WI38 (cell line): ENCODE results near the gene PLCG1.
"Not testable (repeated sequence)": the region's sequence is repeated elsewhere in the genome, so short reads cannot be mapped to it uniquely, and the experiment has no call there.

Source experiments
- H3K4me3 ChIP-seq: 2 replicates; pipeline ENCODE4 v1.5.1; 2011; ENCODE audit warnings: low read depth, mild to moderate bottlenecking, control low read depth, low read length
- TF ChIP-seq, protein P1 (sequence below): IDR thresholded peaks from 2 replicates; pipeline ENCODE4 v1.5.1; 2012; ENCODE audit warnings: low read depth, mild to moderate bottlenecking, control low read depth, low read length

Gene PLCG1

DNA sequence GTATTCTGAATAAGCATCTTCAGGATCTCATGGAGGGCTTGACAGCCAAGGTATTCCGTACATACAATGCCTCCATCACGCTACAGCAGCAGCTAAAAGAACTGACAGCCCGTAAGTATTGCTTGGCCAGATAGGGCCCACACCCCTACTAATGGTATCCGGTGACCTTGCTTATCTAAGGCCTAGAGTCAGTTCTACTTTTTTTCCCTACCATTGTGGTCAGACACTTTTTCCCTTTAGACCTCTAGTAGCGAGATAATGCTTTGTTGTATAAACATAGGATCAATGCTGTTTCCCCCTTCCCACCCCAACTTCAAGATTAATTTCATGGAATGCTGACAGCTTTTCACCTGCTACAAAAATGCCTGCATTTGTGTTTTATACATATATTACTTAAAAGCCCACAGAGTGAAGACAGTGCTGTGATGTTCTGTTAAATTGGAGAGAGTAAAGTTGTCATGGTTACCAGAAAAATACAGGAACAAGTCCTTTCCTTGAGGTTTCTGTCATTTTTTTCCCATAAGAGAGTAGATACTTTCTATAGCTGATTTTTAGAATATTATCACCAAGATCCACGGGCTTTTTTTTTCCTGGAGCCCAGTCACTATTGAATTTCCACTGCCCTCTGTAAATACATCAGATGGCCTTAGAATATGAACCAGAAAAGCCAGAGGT is 20.9 kb upstream of the PLCG1 start:
- TF ChIP-seq, protein P1, sequence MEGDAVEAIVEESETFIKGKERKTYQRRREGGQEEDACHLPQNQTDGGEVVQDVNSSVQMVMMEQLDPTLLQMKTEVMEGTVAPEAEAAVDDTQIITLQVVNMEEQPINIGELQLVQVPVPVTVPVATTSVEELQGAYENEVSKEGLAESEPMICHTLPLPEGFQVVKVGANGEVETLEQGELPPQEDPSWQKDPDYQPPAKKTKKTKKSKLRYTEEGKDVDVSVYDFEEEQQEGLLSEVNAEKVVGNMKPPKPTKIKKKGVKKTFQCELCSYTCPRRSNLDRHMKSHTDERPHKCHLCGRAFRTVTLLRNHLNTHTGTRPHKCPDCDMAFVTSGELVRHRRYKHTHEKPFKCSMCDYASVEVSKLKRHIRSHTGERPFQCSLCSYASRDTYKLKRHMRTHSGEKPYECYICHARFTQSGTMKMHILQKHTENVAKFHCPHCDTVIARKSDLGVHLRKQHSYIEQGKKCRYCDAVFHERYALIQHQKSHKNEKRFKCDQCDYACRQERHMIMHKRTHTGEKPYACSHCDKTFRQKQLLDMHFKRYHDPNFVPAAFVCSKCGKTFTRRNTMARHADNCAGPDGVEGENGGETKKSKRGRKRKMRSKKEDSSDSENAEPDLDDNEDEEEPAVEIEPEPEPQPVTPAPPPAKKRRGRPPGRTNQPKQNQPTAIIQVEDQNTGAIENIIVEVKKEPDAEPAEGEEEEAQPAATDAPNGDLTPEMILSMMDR, result no peak
- no peak overlapping the region for H3K4me3 ChIP-seq

GRCh38 chr20:41118159-41118558 is 19.2 kb upstream of the PLCG1 start:
- H3K4me3 ChIP-seq, result not testable (repeated sequence)

DNA sequence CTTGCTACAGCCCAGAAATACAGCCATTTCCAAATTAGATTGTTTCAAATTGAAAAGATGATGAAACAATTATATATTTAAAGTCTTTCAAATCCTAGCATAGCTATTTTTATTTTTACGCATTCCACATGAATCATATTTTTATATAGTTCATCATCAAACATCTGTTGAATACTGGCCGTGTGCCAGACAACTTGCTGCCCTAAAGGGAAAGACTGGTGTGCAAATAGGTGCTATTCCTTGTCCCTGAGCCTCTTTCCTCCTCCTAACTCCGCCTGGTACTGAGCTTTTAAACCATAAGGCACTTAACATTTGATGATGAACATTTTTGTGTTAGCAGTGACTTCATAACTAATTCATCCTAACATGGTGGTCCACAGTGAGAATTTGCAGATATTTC is 18.7 kb upstream of the PLCG1 start:
- no peak overlapping the region for H3K4me3 ChIP-seq
- TF ChIP-seq, protein P1, result no peak

DNA sequence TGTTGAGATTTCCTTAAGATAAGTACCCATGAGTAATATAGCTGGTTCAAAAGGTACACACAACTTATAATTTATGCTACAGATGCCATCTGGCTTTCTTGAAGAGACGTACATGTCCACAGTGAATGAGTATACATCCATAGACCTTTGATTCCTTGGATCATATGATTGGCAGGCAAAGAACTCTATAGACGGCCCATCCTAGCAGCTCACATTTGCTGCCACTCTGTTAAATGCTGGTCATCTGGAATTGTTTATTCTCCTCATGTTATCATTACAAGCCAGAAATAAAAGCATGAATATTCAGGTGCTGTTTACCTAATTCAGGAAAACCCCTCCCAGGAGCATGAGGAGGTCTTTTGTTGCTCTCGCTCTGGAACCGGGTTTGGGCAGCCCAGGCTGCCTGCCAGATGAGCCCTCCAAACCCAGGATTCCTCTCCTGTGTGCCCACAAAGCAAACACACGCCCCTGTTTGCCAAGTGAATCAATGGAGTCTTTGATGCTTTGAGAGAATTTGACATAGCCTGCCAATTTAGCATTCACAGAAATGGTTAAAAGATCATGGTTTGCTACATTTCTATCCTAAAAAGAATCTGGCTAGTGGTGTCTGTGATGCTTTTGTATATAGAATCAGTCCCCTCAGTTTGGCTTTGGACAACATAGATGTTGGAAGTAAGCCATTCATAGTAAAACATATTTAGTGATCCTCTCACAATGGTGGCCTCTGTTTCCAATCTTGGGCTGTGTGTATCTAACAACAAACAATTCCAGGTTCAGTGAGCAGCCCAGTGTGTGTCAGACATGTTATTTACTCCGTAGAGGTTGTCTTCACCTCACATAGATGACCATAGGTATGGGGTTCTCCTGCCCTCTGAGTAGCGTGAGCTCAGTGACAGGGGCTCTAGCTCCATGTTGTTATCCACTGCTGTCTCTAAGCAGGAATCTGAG is 17.5 kb upstream of the PLCG1 start:
- H3K4me3 ChIP-seq, result no peak overlapping the region
- TF ChIP-seq, protein P1, result no peak

GRCh38 chr20:41121399-41121798 is 15.9 kb upstream of the PLCG1 start:
- H3K4me3 ChIP-seq, result no peak overlapping the region
- TF ChIP-seq, protein P1, result no peak

- TF ChIP-seq, protein P1, result no peak
- no peak overlapping the region for H3K4me3 ChIP-seq
Measured at GRCh38 chr20:41123631-41124030, 13.7 kb upstream of the PLCG1 start.

DNA sequence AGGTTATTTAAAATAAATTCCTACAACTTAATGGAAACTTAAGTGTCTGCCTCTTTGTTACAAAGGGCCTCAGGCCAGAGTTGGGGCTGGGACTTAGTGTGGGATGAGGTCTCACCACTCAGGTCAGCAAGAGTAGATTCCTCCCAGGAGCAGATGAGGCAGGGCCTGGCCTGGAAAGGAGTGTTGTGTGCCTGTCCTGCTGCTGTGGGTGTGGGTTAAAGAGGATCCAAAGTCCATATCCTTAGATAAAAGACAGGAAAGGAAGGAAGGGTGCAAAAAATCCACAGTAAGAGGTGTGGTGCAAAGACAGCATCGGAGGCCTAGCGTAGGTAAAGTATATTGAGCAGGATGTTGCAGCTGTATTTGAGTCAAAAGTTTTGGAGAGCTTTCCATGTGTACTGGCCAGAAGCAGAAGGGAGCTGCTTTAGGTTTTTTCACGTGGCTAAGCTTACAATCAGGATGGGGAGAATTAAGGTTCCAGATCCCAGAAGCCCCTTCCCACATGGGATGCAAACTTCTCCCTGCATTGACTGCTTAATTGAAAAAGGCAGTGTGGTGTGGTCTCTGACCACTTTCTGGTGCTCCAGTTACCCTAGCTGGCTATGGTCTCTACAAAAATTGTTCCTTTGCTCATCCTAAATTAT is 12.8 kb upstream of the PLCG1 start:
- TF ChIP-seq, protein P1, result no peak

More for the DNA sequence above, 12.8 kb upstream of the PLCG1 start:
- no peak overlapping the region for H3K4me3 ChIP-seq
